ENCODE data around the gene MCRS1.

- TF ChIP-seq CTCF (conservative IDR thresholded peaks at IDR 0.05; ENCODE audit: low read length) = no peak
- TF ChIP-seq EZH2phosphoT487 (IDR thresholded peaks at IDR 0.05; ENCODE audit: borderline replicate concordance, low read depth, low read length) = no peak
Measured at GRCh38 chr12:49559011-49559675, 8.8 kb downstream of the MCRS1 start.

All from OCI-LY7 (cell line).